Osteoblast (primary cell): ENCODE measurements around the gene ANKRD44. TPM values are rescaled to one million over a fixed set of nuclear protein-coding genes. Genes with fewer than 3 reads are reported as not detected.
A peak's percentile ranks its signal among the peaks of the same experiment; 100 is the strongest.
"Not testable (repeated sequence)": the region's sequence is repeated elsewhere in the genome, so short reads cannot be mapped to it uniquely, and the experiment has no call there.

Experiments
- DNase-seq: peaks from one replicate; pipeline ENCODE4 v3.0.0; 2011; ENCODE audit warnings: low spot score, mixed read lengths; ENCODE audit not compliant: insufficient read length; ENCODE audit errors: missing footprints
- H2AFZ ChIP-seq: 2 replicates; pipeline ENCODE4 v1.6.0; 2011; ENCODE audit warnings: mild to moderate bottlenecking, low read length
- H3K27ac ChIP-seq: 2 replicates; pipeline ENCODE4 v1.5.1; 2011; ENCODE audit warnings: mild to moderate bottlenecking, low read depth, low read length, moderate library complexity
- H3K27me3 ChIP-seq: 2 replicates; pipeline ENCODE4 v1.6.0; 2012; ENCODE audit warnings: mild to moderate bottlenecking, control low read depth, inconsistent platforms, low read length, moderate library complexity; ENCODE audit not compliant: insufficient read depth
- H3K36me3 ChIP-seq: 2 replicates; pipeline ENCODE4 v1.5.1; 2011; ENCODE audit warnings: mild to moderate bottlenecking, low read length, control low read depth, moderate library complexity; ENCODE audit not compliant: insufficient read depth
- H3K4me1 ChIP-seq: 2 replicates; pipeline ENCODE4 v1.5.1; 2011; ENCODE audit warnings: mild to moderate bottlenecking, low read length, control low read depth, moderate library complexity; ENCODE audit not compliant: insufficient read depth
- H3K4me2 ChIP-seq: 2 replicates; pipeline ENCODE4 v1.6.0; 2011; ENCODE audit warnings: mild to moderate bottlenecking, low read length; ENCODE audit not compliant: insufficient read depth
- H3K4me3 ChIP-seq: fragments of 200-600 bp; sonication (generic); 3 replicates; pipeline ENCODE4 v1.5.1; 2012; ENCODE audit warnings: mild to moderate bottlenecking, low read length, inconsistent platforms; ENCODE audit not compliant: insufficient read depth
- H3K79me2 ChIP-seq: 2 replicates; pipeline ENCODE4 v1.6.0; 2012; ENCODE audit warnings: mild to moderate bottlenecking, low read length, control low read depth, inconsistent platforms; ENCODE audit not compliant: insufficient read depth
- H3K9me3 ChIP-seq: 2 replicates; pipeline ENCODE4 v1.5.1; 2011; ENCODE audit warnings: low read depth, low read length, control low read depth
- H4K20me1 ChIP-seq: 2 replicates; pipeline ENCODE4 v1.6.0; 2012; ENCODE audit warnings: mild to moderate bottlenecking, low read length, control low read depth; ENCODE audit not compliant: insufficient read depth
- CTCF ChIP-seq: IDR thresholded peaks from 2 replicates; pipeline ENCODE4 v1.5.1; 2011; ENCODE audit warnings: mild to moderate bottlenecking, low read depth, low read length, moderate library complexity; ENCODE audit errors: extremely low read depth
- total RNA-seq: library from RNA; depleted of rRNA; stranded (reverse); fragments of >200 nt; gene quantifications from 2 replicates; pipeline ENCODE4 v1.2.3, GENCODE V29; 2012

Gene ANKRD44
- total RNA-seq, 1 donor = 44.5 TPM

- H3K9me3 ChIP-seq = no peaks in the 10 kb centered on the region
- no peak overlapping the region for H3K4me2 ChIP-seq
- H3K4me1 ChIP-seq = no peaks in the 10 kb centered on the region
- H3K27me3 ChIP-seq = no peaks in the 10 kb centered on the region
- no peak for TF ChIP-seq CTCF
- H3K36me3 ChIP-seq = no peaks in the 10 kb centered on the region
- DNase-seq = no peak
- no peak overlapping the region for H3K4me3 ChIP-seq
- H2AFZ ChIP-seq = no peak overlapping the region
- H4K20me1 ChIP-seq = no peaks in the 10 kb centered on the region
- H3K79me2 ChIP-seq = no peaks in the 10 kb centered on the region
- H3K27ac ChIP-seq = no peak overlapping the region
Measured at GRCh38 chr2:197348721-197349360, 38.3 kb upstream of the ANKRD44 start.

GRCh38 chr2:197345846-197346370, 35.3 kb upstream of the ANKRD44 start:
- Histone ChIP-seq H3K4me3 (no peak overlapping the region), H3K27me3 (no peaks in the 10 kb centered on the region), H3K4me2 (no peak overlapping the region), H2AFZ (no peak overlapping the region), H3K27ac (no peak overlapping the region), H3K4me1 (no peaks in the 10 kb centered on the region), H4K20me1 (no peaks in the 10 kb centered on the region), H3K36me3 (no peaks in the 10 kb centered on the region), H3K9me3 (no peaks in the 10 kb centered on the region), H3K79me2 (no peaks in the 10 kb centered on the region)
- TF ChIP-seq CTCF = no peak
- no peak for DNase-seq

GRCh38 chr2:197343968-197344367, 33.4 kb upstream of the ANKRD44 start:
- H3K27me3 ChIP-seq, H3K4me2 ChIP-seq, H3K79me2 ChIP-seq, H3K36me3 ChIP-seq, H3K9me3 ChIP-seq, DNase-seq, H3K4me3 ChIP-seq, H3K4me1 ChIP-seq, H4K20me1 ChIP-seq, H3K27ac ChIP-seq: not testable (repeated sequence)
- H2AFZ ChIP-seq = peak overlapping the region; percentile 35

GRCh38 chr2:197340591-197340990, 30.0 kb upstream of the ANKRD44 start:
- no peaks in the 10 kb centered on the region for H4K20me1 ChIP-seq
- H2AFZ ChIP-seq = no peak overlapping the region
- H3K36me3 ChIP-seq = no peaks in the 10 kb centered on the region
- no peaks in the 10 kb centered on the region for H3K4me1 ChIP-seq
- no peak overlapping the region for H3K4me2 ChIP-seq
- no peak overlapping the region for H3K4me3 ChIP-seq
- no peaks in the 10 kb centered on the region for H3K9me3 ChIP-seq
- H3K27me3 ChIP-seq = no peaks in the 10 kb centered on the region
- DNase-seq = no peak
- TF ChIP-seq CTCF = no peak
- H3K79me2 ChIP-seq = no peaks in the 10 kb centered on the region
- H3K27ac ChIP-seq = no peak overlapping the region
